SU-DHL-6 (cell line): Measurements from ENCODE around the gene PARVA.

Source experiments
- H2AFZ ChIP-seq: fragments of 200-600 bp; sonication (generic); 2 replicates; pipeline ENCODE4 v1.6.1; 2014; ENCODE audit warnings: low read depth, mild to moderate bottlenecking, moderate library complexity, mixed read lengths, antibody characterized with exemption, low read length; ENCODE audit not compliant: severe bottlenecking
- H3F3A ChIP-seq: fragments of 200-600 bp; shearing (Covaris generic); 2 replicates; pipeline ENCODE4 v1.6.0; 2016; ENCODE audit warnings: antibody characterized with exemption, mild to moderate bottlenecking; ENCODE audit not compliant: insufficient read depth
- H3K27ac ChIP-seq: fragments of 200-600 bp; sonication (generic); 2 replicates; pipeline ENCODE4 v1.5.1; 2016; ENCODE audit warnings: low read depth, mild to moderate bottlenecking, low read length, moderate library complexity, mixed read lengths
- H3K27me3 ChIP-seq: fragments of 200-600 bp; sonication (generic), shearing (Covaris generic); 2 replicates; pipeline ENCODE4 v1.6.0; 2014; ENCODE audit warnings: mild to moderate bottlenecking, low read length
- H3K36me3 ChIP-seq: fragments of 200-600 bp; sonication (generic); 2 replicates; pipeline ENCODE4 v1.6.1; 2014; ENCODE audit warnings: mild to moderate bottlenecking, low read length, mixed read lengths
- H3K4me2 ChIP-seq: fragments of 300-600, 200-600 bp; shearing (Covaris generic), sonication (generic); 2 replicates; pipeline ENCODE4 v1.6.0; 2014; ENCODE audit warnings: low read length, low read depth, mild to moderate bottlenecking; ENCODE audit not compliant: poor library complexity, severe bottlenecking
- H3K4me3 ChIP-seq: fragments of 200-600 bp; sonication (generic); 2 replicates; pipeline ENCODE4 v1.5.1; 2014; ENCODE audit warnings: antibody characterized with exemption, low read length, mild to moderate bottlenecking, mixed read lengths; ENCODE audit not compliant: insufficient read depth, poor library complexity, severe bottlenecking
- H3K79me2 ChIP-seq: fragments of 200-600 bp; sonication (generic); 2 replicates; pipeline ENCODE4 v1.6.1; 2014; ENCODE audit warnings: mild to moderate bottlenecking, low read length, moderate library complexity; ENCODE audit not compliant: insufficient read depth
- H3K9ac ChIP-seq: fragments of 200-600 bp; sonication (generic); 2 replicates; pipeline ENCODE4 v1.7.0; 2014; ENCODE audit warnings: mild to moderate bottlenecking, low read length
- H3K9me2 ChIP-seq: fragments of 200-600 bp; sonication (generic); replicated peaks from 2 replicates; pipeline ENCODE4 v1.6.1; 2014; ENCODE audit warnings: low read length; ENCODE audit not compliant: insufficient read depth
- H3K9me3 ChIP-seq: fragments of 200-600 bp; sonication (generic); 2 replicates; pipeline ENCODE4 v1.6.1; 2014; ENCODE audit warnings: low read length, mixed read lengths; ENCODE audit not compliant: insufficient read depth
- H4K20me1 ChIP-seq: fragments of 200-600 bp; sonication (generic); 2 replicates; pipeline ENCODE4 v1.6.1; 2014; ENCODE audit warnings: low read depth, mild to moderate bottlenecking, antibody characterized with exemption, low read length, moderate library complexity, mixed read lengths
- EZH2phosphoT487 ChIP-seq: fragments of 200-600 bp; sonication (generic), shearing (Covaris generic); conservative IDR thresholded peaks from 2 replicates; pipeline ENCODE4 v1.6.1; 2018; ENCODE audit warnings: mild to moderate bottlenecking, antibody characterized with exemption, low read length, moderate library complexity, mixed read lengths
- TF ChIP-seq, protein P1 (sequence below): fragments of 200-600 bp; sonication (generic); IDR thresholded peaks from one replicate; pipeline ENCODE4 v1.5.1; 2017; ENCODE audit warnings: antibody characterized with exemption, mild to moderate bottlenecking, low read length, moderate library complexity; ENCODE audit not compliant: insufficient read depth, poor library complexity, severe bottlenecking

Gene PARVA

GRCh38 chr11:12496181-12497025, 119.0 kb downstream of the PARVA start:
- no peaks in the 10 kb centered on the region for H3K27me3 ChIP-seq
- H3F3A ChIP-seq, result no peaks in the 10 kb centered on the region
- no peak overlapping the region for H3K4me2 ChIP-seq
- no peaks in the 10 kb centered on the region for H4K20me1 ChIP-seq
- no peaks in the 10 kb centered on the region for H3K79me2 ChIP-seq
- H3K27ac ChIP-seq, result no peak overlapping the region
- H3K9ac ChIP-seq, result no peak overlapping the region
- H2AFZ ChIP-seq, result no peak overlapping the region
- H3K9me3 ChIP-seq, result no peaks in the 10 kb centered on the region
- TF ChIP-seq, protein P1, sequence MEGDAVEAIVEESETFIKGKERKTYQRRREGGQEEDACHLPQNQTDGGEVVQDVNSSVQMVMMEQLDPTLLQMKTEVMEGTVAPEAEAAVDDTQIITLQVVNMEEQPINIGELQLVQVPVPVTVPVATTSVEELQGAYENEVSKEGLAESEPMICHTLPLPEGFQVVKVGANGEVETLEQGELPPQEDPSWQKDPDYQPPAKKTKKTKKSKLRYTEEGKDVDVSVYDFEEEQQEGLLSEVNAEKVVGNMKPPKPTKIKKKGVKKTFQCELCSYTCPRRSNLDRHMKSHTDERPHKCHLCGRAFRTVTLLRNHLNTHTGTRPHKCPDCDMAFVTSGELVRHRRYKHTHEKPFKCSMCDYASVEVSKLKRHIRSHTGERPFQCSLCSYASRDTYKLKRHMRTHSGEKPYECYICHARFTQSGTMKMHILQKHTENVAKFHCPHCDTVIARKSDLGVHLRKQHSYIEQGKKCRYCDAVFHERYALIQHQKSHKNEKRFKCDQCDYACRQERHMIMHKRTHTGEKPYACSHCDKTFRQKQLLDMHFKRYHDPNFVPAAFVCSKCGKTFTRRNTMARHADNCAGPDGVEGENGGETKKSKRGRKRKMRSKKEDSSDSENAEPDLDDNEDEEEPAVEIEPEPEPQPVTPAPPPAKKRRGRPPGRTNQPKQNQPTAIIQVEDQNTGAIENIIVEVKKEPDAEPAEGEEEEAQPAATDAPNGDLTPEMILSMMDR, result no peak
- TF ChIP-seq EZH2phosphoT487, result no peak
- no peaks in the 10 kb centered on the region for H3K36me3 ChIP-seq
- no peak overlapping the region for H3K4me3 ChIP-seq
- no peaks in the 10 kb centered on the region for H3K9me2 ChIP-seq

- no peaks in the 10 kb centered on the region for H4K20me1 ChIP-seq
- TF ChIP-seq EZH2phosphoT487, result no peak
- TF ChIP-seq, protein P1, result no peak
Measured at GRCh38 chr11:12497431-12497830, 120.1 kb downstream of the PARVA start.

DNA sequence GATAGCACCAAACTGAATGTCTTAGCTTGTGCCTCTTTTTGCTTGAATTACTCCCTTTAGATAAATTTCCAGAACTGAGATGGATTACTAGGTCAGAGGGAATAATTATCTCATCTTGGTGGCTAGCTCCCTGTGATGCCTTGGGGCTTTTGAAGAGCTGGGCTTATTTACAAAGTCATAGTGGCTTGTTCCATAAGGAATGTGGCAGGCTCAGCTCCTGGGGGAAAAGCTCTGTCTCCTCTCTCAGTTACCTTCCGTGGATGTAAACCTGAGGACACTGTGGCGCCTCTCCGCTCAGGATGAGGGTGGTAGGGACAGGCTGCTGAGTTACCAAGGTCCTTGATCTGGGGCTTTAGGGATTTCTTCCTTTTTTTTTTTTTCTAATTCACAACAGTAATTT, 121.7 kb downstream of the PARVA start:
- Histone ChIP-seq H3K9ac (no peak overlapping the region), H3K27ac (no peak overlapping the region), H4K20me1 (no peaks in the 10 kb centered on the region), H3K36me3 (no peaks in the 10 kb centered on the region), H3K79me2 (no peaks in the 10 kb centered on the region), H3K4me2 (no peak overlapping the region), H3K9me3 (no peaks in the 10 kb centered on the region), H2AFZ (no peak overlapping the region), H3K27me3 (no peaks in the 10 kb centered on the region), H3F3A (no peaks in the 10 kb centered on the region), H3K4me3 (no peak overlapping the region), H3K9me2 (no peaks in the 10 kb centered on the region)
- TF ChIP-seq, protein P1, result no peak
- TF ChIP-seq EZH2phosphoT487, result no peak

More at GRCh38 chr11:12497431-12497830, 120.1 kb downstream of the PARVA start:
- H3K79me2 ChIP-seq, result no peaks in the 10 kb centered on the region
- H3K27ac ChIP-seq, result no peak overlapping the region
- no peak overlapping the region for H3K9ac ChIP-seq
- no peaks in the 10 kb centered on the region for H3K27me3 ChIP-seq
- no peaks in the 10 kb centered on the region for H3F3A ChIP-seq
- H3K9me3 ChIP-seq, result no peaks in the 10 kb centered on the region
- no peak overlapping the region for H3K4me3 ChIP-seq
- no peak overlapping the region for H3K4me2 ChIP-seq
- no peaks in the 10 kb centered on the region for H3K36me3 ChIP-seq
- H2AFZ ChIP-seq, result no peak overlapping the region
- no peaks in the 10 kb centered on the region for H3K9me2 ChIP-seq
